Measurements from ENCODE around the gene ABCC1.

- TF ChIP-seq CTCF (IDR thresholded peaks at IDR 0.05) (no peak), POLR2A (IDR thresholded peaks at IDR 0.05) (no peak)
Observed at GRCh38 chr16:15913046-15913698, 36.2 kb upstream of the ABCC1 start.
